KOPT-K1 (cell line): ENCODE data around the gene UGT1A4.

Experiments
- H3K27ac ChIP-seq: fragments of 200-600 bp; sonication (generic); 2 replicates; pipeline ENCODE4 v1.5.1; 2016; ENCODE audit warnings: antibody characterized with exemption, mild to moderate bottlenecking, low read depth, low read length; ENCODE audit not compliant: poor library complexity, severe bottlenecking
- H3K36me3 ChIP-seq: fragments of 200-600 bp; sonication (generic); 2 replicates; pipeline ENCODE4 v1.5.1; 2017; ENCODE audit warnings: antibody characterized with exemption, mild to moderate bottlenecking, low read length, moderate library complexity; ENCODE audit not compliant: insufficient read depth
- H3K9me3 ChIP-seq: fragments of 200-600 bp; sonication (generic); 2 replicates; pipeline ENCODE4 v1.5.1; 2017; ENCODE audit warnings: antibody characterized with exemption, low read length, mild to moderate bottlenecking; ENCODE audit not compliant: insufficient read depth, poor library complexity, severe bottlenecking

UGT1A4 gene

GRCh38 chr2:233754872-233755611 lies 36.5 kb downstream of the UGT1A4 start:
- H3K36me3 ChIP-seq: no peaks in the 10 kb centered on the region
- H3K27ac ChIP-seq: no peak overlapping the region
- peaks cover 17% of the 10 kb centered on the region for H3K9me3 ChIP-seq

DNA sequence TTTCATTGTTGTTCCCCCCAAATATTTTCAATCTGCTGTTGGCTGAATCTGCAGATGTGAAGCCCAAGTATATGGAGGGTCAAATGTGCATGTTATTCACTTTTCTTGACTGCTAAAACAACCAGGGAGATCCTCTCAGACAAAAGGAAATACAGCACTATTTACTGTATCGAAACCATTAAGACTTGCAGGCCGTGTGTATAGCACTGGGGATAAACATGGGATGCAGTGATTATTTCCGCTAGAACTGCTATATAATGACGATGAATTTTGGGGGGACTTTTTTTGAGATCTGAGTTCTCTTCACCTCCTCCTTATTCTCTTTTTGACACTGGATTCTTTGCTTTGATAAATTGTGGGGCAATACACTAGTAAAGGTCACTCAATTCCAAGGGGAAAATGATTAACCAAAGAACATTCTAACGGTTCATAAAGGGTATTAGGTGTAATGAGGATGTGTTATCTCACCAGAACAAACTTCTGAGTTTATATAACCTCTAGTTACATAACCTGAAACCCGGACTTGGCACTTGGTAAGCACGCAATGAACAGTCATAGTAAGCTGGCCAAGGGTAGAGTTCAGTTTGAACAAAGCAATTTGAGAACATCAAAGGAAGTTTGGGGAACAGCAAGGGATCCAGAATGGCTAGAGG lies 38.0 kb downstream of the UGT1A4 start:
- Histone ChIP-seq H3K27ac (no peak overlapping the region), H3K9me3 (peaks cover 2% of the 10 kb centered on the region), H3K36me3 (no peaks in the 10 kb centered on the region)

GRCh38 chr2:233758141-233758540 lies 39.6 kb downstream of the UGT1A4 start:
- H3K36me3 ChIP-seq: no peaks in the 10 kb centered on the region
- no peaks in the 10 kb centered on the region for H3K9me3 ChIP-seq
- no peak overlapping the region for H3K27ac ChIP-seq

GRCh38 chr2:233758849-233759248 lies 40.3 kb downstream of the UGT1A4 start:
- Histone ChIP-seq H3K9me3 (no peaks in the 10 kb centered on the region), H3K36me3 (no peaks in the 10 kb centered on the region), H3K27ac (no peak overlapping the region)

DNA sequence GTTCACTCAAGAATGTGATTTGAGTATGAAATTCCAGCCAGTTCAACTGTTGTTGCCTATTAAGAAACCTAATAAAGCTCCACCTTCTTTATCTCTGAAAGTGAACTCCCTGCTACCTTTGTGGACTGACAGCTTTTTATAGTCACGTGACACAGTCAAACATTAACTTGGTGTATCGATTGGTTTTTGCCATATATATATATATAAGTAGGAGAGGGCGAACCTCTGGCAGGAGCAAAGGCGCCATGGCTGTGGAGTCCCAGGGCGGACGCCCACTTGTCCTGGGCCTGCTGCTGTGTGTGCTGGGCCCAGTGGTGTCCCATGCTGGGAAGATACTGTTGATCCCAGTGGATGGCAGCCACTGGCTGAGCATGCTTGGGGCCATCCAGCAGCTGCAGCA lies 41.5 kb downstream of the UGT1A4 start, which contains the start of gene UGT1A1:
Gene UGT1A1, plus strand, starts transcription at position 228 of the 400 bp plus-strand sequence. Its CDS starts 18 bp downstream, at position 246.
- H3K36me3 ChIP-seq: no peaks in the 10 kb centered on the region
- no peaks in the 10 kb centered on the region for H3K9me3 ChIP-seq
- H3K27ac ChIP-seq: no peak within 1 kb of the TSS

- no peaks in the 10 kb centered on the region for H3K9me3 ChIP-seq
- H3K27ac ChIP-seq: no peak overlapping the region
- no peaks in the 10 kb centered on the region for H3K36me3 ChIP-seq
Measured at GRCh38 chr2:233761040-233761769, 42.7 kb downstream of the UGT1A4 start.

- H3K27ac ChIP-seq: no peak overlapping the region
- H3K36me3 ChIP-seq: no peaks in the 10 kb centered on the region
- H3K9me3 ChIP-seq: no peaks in the 10 kb centered on the region
Measured at GRCh38 chr2:233764264-233764663, 45.7 kb downstream of the UGT1A4 start.

- no peaks in the 10 kb centered on the region for H3K36me3 ChIP-seq
- no peak overlapping the region for H3K27ac ChIP-seq
- no peaks in the 10 kb centered on the region for H3K9me3 ChIP-seq
Measured at GRCh38 chr2:233764761-233765160, 46.2 kb downstream of the UGT1A4 start.

- no peaks in the 10 kb centered on the region for H3K9me3 ChIP-seq
- H3K27ac ChIP-seq: no peak overlapping the region
- H3K36me3 ChIP-seq: no peaks in the 10 kb centered on the region
Measured at GRCh38 chr2:233766416-233766815, 47.9 kb downstream of the UGT1A4 start.

DNA sequence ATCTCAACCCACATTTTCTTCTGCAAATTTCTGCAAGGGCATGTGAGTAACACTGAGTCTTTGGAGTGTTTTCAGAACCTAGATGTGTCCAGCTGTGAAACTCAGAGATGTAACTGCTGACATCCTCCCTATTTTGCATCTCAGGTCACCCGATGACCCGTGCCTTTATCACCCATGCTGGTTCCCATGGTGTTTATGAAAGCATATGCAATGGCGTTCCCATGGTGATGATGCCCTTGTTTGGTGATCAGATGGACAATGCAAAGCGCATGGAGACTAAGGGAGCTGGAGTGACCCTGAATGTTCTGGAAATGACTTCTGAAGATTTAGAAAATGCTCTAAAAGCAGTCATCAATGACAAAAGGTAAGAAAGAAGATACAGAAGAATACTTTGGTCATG lies 49.5 kb downstream of the UGT1A4 start:
- no peaks in the 10 kb centered on the region for H3K36me3 ChIP-seq
- H3K27ac ChIP-seq: no peak overlapping the region
- H3K9me3 ChIP-seq: no peaks in the 10 kb centered on the region

- no peaks in the 10 kb centered on the region for H3K36me3 ChIP-seq
Measured at GRCh38 chr2:233769260-233769659, 50.7 kb downstream of the UGT1A4 start.

GRCh38 chr2:233772153-233772552 lies 53.6 kb downstream of the UGT1A4 start:
- Histone ChIP-seq H3K9me3 (peaks cover 20% of the 10 kb centered on the region), H3K36me3 (no peaks in the 10 kb centered on the region), H3K27ac (no peak overlapping the region)

More at GRCh38 chr2:233769260-233769659, 50.7 kb downstream of the UGT1A4 start:
- no peak overlapping the region for H3K27ac ChIP-seq
- H3K9me3 ChIP-seq: no peaks in the 10 kb centered on the region

- Histone ChIP-seq H3K9me3 (peaks cover 24% of the 10 kb centered on the region), H3K36me3 (no peaks in the 10 kb centered on the region), H3K27ac (no peak overlapping the region)
Measured at GRCh38 chr2:233772583-233772982, 54.0 kb downstream of the UGT1A4 start.

DNA sequence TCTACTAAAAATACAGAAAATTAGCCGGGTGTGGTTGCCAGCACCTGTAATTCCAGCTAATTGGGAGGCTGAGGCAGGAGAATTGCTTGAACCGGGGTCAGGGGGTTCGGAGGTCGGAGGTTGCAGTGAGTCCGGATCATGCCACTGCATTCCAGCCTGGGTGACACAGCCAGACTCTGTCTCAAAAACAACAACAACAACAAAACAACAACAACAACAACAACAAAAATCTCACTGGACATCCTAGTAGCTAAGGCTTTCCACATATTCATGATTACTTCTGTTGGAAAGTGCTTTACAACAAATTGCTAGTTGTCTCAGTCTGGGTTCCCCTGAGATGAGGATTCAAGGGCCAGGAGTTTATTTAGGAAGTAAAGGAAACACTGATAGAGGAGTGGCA lies 55.3 kb downstream of the UGT1A4 start:
- no peak overlapping the region for H3K27ac ChIP-seq
- H3K9me3 ChIP-seq: peaks cover 24% of the 10 kb centered on the region
- no peaks in the 10 kb centered on the region for H3K36me3 ChIP-seq

DNA sequence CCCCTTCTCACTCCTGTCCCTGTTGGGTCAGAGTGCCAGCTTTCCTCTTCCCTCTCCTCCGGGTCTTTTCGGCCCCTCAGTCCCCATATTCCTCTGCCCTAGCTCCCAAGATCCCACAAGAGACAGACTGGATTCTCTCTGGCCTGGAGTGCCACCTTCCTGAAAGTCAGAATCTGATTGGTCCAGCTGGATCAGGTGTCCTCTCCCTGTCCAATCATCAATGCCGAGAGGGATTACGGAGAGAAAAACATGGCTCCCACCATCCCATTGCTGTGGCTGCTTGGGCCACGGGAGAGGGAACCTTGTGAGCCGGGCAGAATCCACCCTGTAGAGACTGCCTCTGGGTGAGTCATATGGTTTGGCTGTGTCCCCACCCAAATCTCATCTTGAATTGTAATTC lies 56.9 kb downstream of the UGT1A4 start:
- H3K9me3 ChIP-seq: peaks cover 24% of the 10 kb centered on the region
- no peak overlapping the region for H3K27ac ChIP-seq
- no peaks in the 10 kb centered on the region for H3K36me3 ChIP-seq
